AG09309 (cell line): ENCODE measurements around the gene KIF5A.

Experiments used
- DNase-seq: peaks from one replicate; pipeline ENCODE4 v3.0.0-alpha.2; 2010; ENCODE audit warnings: low read depth
- H3K4me3 ChIP-seq: 2 replicates; pipeline ENCODE4 v1.5.1; 2011; ENCODE audit warnings: mild to moderate bottlenecking, low read depth, low read length, moderate library complexity; ENCODE audit not compliant: control insufficient read depth
- CTCF ChIP-seq: IDR thresholded peaks from 2 replicates; pipeline ENCODE4 v1.5.1; 2011; ENCODE audit warnings: mild to moderate bottlenecking, low read depth, low read length, inconsistent platforms; ENCODE audit not compliant: insufficient read depth, control insufficient read depth; ENCODE audit errors: missing control alignments

The KIF5A gene

GRCh38 chr12:57525615-57526383 is 24.0 kb upstream of the KIF5A start:
- TF ChIP-seq CTCF, result no peak
- DNase-seq, result no peak
- no peak overlapping the region for H3K4me3 ChIP-seq

- H3K4me3 ChIP-seq, result no peak overlapping the region
- no peak for DNase-seq
- TF ChIP-seq CTCF, result no peak
Measured at GRCh38 chr12:57526477-57527126, 23.2 kb upstream of the KIF5A start.

GRCh38 chr12:57527184-57527583 is 22.7 kb upstream of the KIF5A start:
- no peak for DNase-seq
- no peak for TF ChIP-seq CTCF

GRCh38 chr12:57528176-57528575 is 21.7 kb upstream of the KIF5A start:
- no peak overlapping the region for H3K4me3 ChIP-seq
- DNase-seq, result no peak
- TF ChIP-seq CTCF, result no peak

More at GRCh38 chr12:57527184-57527583, 22.7 kb upstream of the KIF5A start:
- H3K4me3 ChIP-seq, result no peak overlapping the region

- TF ChIP-seq CTCF, result no peak
- no peak overlapping the region for H3K4me3 ChIP-seq
- no peak for DNase-seq
Measured at GRCh38 chr12:57528831-57529555, 20.9 kb upstream of the KIF5A start.

GRCh38 chr12:57529831-57530230 is 20.0 kb upstream of the KIF5A start:
- DNase-seq, result no peak
- H3K4me3 ChIP-seq, result no peak overlapping the region
- no peak for TF ChIP-seq CTCF
